ENCODE results near the gene DHH. TPM values are rescaled to one million over a fixed set of nuclear protein-coding genes. Genes with fewer than 3 reads are reported as not detected.

Gene DHH
- polyA plus RNA-seq, 1 of the 3 experiments (the other 2 are of a cell fraction), result 0.13 TPM

DNA sequence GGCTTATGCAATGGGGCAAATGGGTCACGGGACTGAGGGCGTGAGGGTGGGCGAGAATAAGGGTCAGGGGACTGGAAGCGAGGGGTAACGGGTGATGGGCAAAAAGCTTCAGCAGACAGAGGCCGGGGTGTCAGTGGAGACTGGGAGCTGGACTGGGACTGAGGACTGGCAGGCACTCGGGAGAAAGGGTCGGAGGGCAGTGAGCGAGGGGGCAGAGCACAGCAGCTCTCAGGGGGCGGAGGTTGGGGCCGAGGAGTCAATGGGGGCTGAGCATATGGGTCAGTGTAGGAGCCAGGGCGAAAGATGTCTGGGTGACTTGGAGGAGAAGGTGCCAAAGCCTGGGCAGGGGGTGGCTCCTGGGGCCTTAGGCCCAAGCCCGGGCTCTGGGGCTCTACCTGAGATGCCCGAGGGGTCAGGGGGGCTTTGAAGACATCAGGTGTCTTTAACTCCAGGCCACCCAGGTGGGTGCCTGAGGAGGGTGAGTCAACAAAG, 54.2 kb downstream of the DHH start:
- no peak overlapping the region for H3K4me3 ChIP-seq (ENCODE audit: low read depth in 2 of 2, low read length in 1 of 2)
- no peaks in the 10 kb centered on the region for H3K4me1 ChIP-seq (ENCODE audit: control insufficient read depth in 1 of 2, insufficient read depth in 2 of 2, low read depth in 1 of 2, low read length in 1 of 2)
- POLR2A ChIA-PET, result interaction anchor here (1.0 kb wide), 1 partner anchor 11 kb away, joined by 3 read pairs; no protein-coding TSS in a partner anchor
- no peaks in the 10 kb centered on the region for H3K79me2 ChIP-seq (ENCODE audit: insufficient read depth)
- H3K9me2 ChIP-seq, result no peaks in the 10 kb centered on the region
- TF ChIP-seq EZH2phosphoT487 (IDR thresholded peaks at IDR 0.05; ENCODE audit: borderline replicate concordance, low read depth), result no peak
- TF ChIP-seq RFX5 (IDR thresholded peaks at IDR 0.05; ENCODE audit: low read length), result no peak
- TF ChIP-seq RAD21 (IDR thresholded peaks at IDR 0.05; ENCODE audit: low read length), result no peak
- no peak for TF ChIP-seq RCOR1 (IDR thresholded peaks at IDR 0.05; ENCODE audit: low read length)
- TF ChIP-seq USF1 (IDR thresholded peaks at IDR 0.05; ENCODE audit: borderline replicate concordance, low read depth), result no peak
- TF ChIP-seq SIN3A (IDR thresholded peaks at IDR 0.05; ENCODE audit: borderline replicate concordance, low read depth, low read length), result no peak
- TF ChIP-seq TCF12 (IDR thresholded peaks at IDR 0.05), result no peak
- no peak for TF ChIP-seq GABPA (IDR thresholded peaks at IDR 0.05; ENCODE audit: low read depth)
- no peak for TF ChIP-seq EP300 (IDR thresholded peaks at IDR 0.05; ENCODE audit: borderline replicate concordance in 1 of 2, low read depth in 1 of 2, low read length in 1 of 2)
- TF ChIP-seq JUND (IDR thresholded peaks at IDR 0.05), result no peak
- no peak for TF ChIP-seq GATA2 (CRISPR knock-in tag; IDR thresholded peaks at IDR 0.05)
- no peak for TF ChIP-seq SMC3 (IDR thresholded peaks at IDR 0.05; ENCODE audit: low read depth, low read length)
- TF ChIP-seq RXRA (IDR thresholded peaks at IDR 0.05; ENCODE audit: borderline replicate concordance, low read depth), result no peak
- no peak for TF ChIP-seq FOXM1 (IDR thresholded peaks at IDR 0.05; ENCODE audit: low read depth)
- no peak for TF ChIP-seq MEF2A (IDR thresholded peaks at IDR 0.05; ENCODE audit: borderline replicate concordance, low read depth)
- TF ChIP-seq ELF1 (IDR thresholded peaks at IDR 0.05), result no peak
- no peak for TF ChIP-seq REST (IDR thresholded peaks at IDR 0.05; ENCODE audit: low read depth, low read length)
- no peak for TF ChIP-seq TEAD4 (IDR thresholded peaks at IDR 0.05; ENCODE audit: borderline replicate concordance, insufficient read depth)
- TF ChIP-seq CTCF (IDR thresholded peaks at IDR 0.05), result no peak
- no peak for TF ChIP-seq FOXJ3 (CRISPR knock-in tag; IDR thresholded peaks at IDR 0.05)
- CTCF ChIA-PET, result interaction anchor here (0.6 to 1.3 kb wide), 5 partner anchors 14 to 52 kb away, joined by 3 to 4 read pairs (median 3); no protein-coding TSS in a partner anchor
- DNase-seq, result no peak
- no peak overlapping the region for H3K9ac ChIP-seq
- no peaks in the 10 kb centered on the region for H4K20me1 ChIP-seq (ENCODE audit: insufficient read depth)
- H3K27ac ChIP-seq (ENCODE audit: low read depth in 2 of 2, low read length in 1 of 2), result no peak overlapping the region
- peaks cover 48 to 87% of the 10 kb centered on the region in 2 experiments for H3K36me3 ChIP-seq (replicated peaks in 1 of 2; ENCODE audit: control insufficient read depth in 1 of 2, insufficient read depth in 2 of 2, low read length in 1 of 2)
- H3K27me3 ChIP-seq (ENCODE audit: insufficient read depth), result no peaks in the 10 kb centered on the region
- no peaks in the 10 kb centered on the region for H3K9me3 ChIP-seq
- no peak overlapping the region for H2AFZ ChIP-seq (ENCODE audit: low read depth)
- H3K4me2 ChIP-seq, result no peak overlapping the region
- no peaks in the 10 kb centered on the region for H3F3A ChIP-seq (replicated peaks; ENCODE audit: insufficient read depth)
- 92% methylated on average over 14 of the region's 14 CpGs for whole genome bisulfite sequencing (ENCODE audit: low lambda C conversion rate)

All from SK-N-SH (cell line).